ENCODE measurements around the gene MAGEA9B.
"Not testable (repeated sequence)": the region's sequence is repeated elsewhere in the genome, so short reads cannot be mapped to it uniquely, and the experiment has no call there.

The MAGEA9B gene

DNA sequence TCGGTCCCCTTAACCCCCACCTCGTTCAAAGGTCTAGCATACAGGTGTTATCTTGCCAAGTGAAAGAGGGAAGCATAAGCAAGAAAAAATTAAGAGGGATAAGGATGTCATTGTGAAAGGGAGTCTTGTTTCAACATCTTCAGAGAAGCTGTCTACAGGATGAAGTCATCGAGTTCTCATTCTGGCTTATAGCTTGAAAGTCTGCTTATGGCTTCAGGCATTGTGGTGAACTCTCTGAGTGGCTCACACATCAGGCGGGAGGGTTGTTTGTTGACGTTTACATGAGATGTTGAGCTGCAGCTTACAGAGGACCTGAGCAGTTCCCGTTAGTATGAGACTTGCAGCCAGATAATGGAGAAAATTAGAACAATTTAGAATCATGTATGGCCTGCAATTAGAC is 16.6 kb downstream of the MAGEA9B start:
- peak; percentile 37 for DNase-seq

- DNase-seq: no peak
These were observed 17.5 kb downstream of the MAGEA9B start for GRCh38 chrX:149569770-149570169.

DNA sequence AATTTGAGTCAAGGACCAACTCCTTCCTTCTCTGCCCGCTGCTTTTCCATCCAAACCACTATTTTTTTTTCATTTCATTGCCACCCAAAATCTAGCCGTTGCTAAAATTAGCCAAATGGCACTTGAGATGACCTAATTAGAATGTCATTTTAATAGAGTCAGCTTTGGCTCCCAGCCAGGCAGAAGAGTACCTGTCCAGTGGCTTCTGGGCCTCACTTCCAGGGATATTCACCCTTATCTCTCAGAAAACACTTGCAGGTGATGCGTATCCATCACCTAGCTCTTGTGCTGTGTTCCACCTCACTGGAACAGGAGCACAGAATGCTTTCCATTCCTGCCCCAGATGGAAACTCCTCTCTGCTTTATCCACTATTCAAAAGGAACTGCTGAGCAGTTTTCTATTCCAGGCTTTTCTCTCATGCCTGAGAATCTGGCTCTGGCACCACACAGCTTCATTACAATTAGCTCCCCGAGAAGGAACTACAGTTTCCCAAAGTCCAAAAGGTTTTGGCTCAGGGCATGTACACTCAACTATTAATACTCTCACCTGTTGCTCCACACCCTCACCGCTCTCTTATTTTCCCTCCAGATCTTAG is 18.5 kb downstream of the MAGEA9B start:
- DNase-seq: no peak

DNA sequence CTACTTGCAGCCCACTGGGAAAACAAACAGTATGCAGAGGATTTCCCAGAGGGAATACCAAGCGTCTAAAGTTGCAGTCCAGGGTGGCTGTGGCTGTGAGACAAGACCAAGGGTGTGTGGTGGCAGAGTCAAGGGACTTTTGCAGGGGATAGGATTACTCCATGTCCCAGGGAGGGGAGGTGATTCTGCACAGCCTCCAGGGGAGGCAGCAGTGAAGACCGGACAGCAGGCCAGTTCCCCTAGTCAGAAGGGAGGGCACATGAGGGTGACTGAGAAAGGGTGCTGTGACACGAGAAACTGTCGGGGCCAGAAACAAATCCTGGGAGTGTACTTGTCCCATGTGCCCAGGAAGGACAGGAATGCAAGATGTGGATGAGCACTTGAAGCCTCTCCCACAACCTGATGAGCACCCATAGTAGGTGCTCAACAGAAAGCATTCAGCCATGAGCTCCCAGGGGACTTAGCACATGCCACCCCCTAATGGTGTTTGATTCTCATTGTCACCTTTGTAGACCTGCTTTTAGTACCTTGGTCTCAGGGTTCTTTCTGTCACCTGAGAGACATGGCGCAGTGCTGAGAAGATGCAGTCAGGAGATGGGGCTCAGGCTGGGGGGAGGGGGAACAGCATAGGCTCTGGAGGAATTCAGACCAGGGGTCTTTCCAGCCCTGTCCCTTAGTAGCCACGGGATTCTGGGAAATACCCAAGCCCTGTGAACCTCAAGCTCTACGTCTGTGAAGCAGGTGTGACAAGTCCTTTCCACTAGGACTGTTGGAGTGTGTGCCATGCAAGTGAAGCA is 19.4 kb downstream of the MAGEA9B start:
- no peak for DNase-seq

- DNase-seq: no peak
These were observed 23.9 kb downstream of the MAGEA9B start for GRCh38 chrX:149563359-149563758.

DNA sequence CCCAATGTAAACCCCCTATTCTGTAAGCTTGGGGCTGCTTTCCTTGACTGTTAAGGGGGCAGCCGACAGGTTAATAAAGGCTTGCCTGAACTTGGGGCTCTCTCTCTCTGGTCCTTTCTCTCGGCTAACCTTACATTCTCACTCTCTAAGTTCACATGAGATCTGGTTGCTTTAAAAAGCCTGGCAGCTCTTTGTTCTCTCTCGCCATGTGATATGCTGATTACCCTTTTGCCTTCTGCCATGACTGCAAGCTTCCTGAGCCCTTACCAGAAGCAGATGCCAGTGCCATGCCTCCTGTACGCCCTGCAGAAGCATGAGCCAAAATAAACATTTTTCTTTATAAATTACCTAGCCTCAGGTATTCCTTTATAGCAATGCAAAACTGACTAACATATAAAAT is 32.0 kb downstream of the MAGEA9B start:
- not testable (repeated sequence) for DNase-seq

GRCh38 chrX:149551939-149552248 is 35.4 kb downstream of the MAGEA9B start:
- not testable (repeated sequence) for DNase-seq

DNA sequence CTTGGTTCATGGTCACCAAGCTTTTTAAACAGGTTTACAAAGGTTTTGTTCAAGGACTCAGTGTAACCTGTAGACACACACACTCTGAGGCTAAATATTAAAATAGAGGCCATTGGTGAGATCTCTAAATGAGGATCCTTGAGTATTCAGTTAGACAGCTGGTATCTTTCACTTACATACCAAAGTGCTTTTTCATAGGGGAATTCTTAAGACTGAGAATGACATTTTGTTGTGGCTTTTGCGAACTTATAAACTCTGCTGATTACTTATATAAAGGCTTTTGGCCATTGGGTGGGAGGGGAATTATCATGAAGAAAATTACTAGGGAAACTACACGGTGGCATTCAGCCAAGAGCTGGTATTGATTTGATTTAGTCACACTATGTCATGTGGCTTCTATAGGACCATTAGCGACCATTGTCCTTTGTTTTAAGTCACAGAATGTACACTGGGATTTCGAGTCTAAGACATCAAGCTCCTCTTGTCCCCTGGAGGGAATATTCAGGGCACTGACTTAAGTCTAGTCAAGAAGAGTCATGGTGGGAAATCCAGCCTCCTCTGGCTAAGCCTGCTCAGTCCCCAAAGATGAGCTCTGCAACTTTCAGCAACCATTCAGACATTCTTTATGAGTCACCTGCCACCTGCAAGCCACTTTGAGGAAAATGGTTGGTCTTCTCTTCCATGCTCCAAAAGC is 35.9 kb downstream of the MAGEA9B start:
- DNase-seq: not testable (repeated sequence)

- not testable (repeated sequence) for DNase-seq
These were observed 36.8 kb downstream of the MAGEA9B start for GRCh38 chrX:149550454-149550853.

DNA sequence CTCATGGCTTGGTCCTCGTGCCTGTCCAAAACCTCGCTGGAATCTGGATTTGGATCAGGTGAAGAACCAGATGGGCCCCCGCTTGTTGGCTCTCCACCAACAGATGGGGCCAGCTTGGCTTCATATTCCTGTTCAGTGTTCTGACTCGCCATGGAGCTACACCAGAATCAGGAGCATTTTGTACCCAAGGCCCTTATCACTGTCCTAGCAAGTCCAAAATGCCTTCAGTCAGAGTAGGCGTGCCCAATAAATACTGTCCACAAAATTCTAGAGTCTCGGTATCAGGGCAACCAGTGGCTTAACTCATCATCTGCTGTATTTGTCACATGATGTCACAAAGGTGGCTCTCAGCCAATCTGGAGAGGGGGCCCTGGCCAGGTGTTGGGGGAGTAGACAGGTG is 37.6 kb downstream of the MAGEA9B start, which contains the start of gene HSFX3:
Gene HSFX3, minus strand, starts transcription at position 224 of the 400 bp plus-strand sequence. Its CDS starts 72 bp downstream, at position 152.
- DNase-seq: not testable (repeated sequence)

DNA sequence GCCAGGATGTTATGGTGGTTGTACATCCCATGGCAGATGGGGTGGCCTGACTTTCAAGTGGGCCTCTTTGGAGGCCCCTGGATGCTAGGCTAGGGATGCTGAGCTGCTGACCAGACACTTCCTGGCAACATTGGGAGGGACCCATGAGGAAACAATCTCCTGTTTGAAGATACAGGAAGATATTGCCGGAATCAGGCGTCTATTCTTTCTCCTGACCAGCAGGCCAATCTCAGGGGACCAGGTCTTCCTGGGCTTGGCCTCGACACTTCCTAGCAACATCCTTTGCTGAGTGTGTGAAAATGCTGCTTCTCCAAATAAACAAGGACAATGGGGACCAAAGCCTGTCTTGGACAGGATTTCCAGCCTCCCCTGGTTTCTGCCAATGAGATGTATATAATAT is 39.5 kb downstream of the MAGEA9B start:
- not testable (repeated sequence) for DNase-seq

- DNase-seq: not testable (repeated sequence)
These were observed 40.3 kb downstream of the MAGEA9B start for GRCh38 chrX:149546962-149547361.

DNA sequence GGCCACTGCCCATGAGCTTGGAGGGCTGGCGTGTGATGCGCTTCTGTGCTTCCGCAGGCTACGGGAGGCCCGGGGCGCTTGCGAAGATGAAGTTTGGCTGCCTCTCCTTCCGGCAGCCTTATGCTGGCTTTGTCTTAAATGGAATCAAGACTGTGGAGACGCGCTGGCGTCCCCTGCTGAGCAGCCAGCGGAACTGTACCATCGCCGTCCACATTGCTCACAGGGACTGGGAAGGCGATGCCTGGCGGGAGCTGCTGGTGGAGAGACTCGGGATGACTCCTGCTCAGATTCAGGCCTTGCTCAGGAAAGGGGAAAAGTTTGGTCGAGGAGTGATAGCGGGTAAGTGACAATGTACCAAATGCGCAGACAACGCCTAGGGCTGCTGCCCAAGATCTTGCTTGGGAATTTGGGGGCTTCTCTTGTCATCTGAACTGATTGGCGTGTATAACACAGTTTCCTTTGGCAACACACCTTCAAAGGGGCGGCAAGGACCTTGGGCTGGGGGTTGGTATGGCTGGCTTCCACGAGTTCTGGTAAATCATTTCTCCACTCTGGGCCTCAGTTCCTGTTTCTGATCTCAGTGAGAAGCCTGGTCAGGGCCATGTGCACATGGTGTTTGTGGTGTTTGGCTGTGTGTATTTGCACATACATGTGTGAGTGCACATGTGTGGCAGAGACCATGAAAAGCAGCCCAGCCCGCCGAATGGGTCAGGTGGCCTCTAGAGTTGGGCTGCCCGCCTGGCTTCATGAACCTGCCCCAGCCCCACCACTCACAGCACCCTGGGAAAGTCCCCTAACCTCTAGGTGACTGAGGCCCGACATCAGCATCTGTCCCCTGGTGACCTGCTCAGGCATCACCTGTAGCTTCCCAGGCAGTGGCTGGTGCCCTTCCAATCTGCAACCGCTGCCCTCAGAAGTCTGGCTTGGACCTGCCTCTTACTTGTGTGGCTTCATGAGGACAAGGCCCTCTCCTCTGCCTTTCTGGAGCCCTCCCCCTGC is 41.4 kb downstream of the MAGEA9B start:
- DNase-seq: peak; percentile 24

- no peak for DNase-seq
These were observed 45.7 kb downstream of the MAGEA9B start for GRCh38 chrX:149541521-149542047.

DNA sequence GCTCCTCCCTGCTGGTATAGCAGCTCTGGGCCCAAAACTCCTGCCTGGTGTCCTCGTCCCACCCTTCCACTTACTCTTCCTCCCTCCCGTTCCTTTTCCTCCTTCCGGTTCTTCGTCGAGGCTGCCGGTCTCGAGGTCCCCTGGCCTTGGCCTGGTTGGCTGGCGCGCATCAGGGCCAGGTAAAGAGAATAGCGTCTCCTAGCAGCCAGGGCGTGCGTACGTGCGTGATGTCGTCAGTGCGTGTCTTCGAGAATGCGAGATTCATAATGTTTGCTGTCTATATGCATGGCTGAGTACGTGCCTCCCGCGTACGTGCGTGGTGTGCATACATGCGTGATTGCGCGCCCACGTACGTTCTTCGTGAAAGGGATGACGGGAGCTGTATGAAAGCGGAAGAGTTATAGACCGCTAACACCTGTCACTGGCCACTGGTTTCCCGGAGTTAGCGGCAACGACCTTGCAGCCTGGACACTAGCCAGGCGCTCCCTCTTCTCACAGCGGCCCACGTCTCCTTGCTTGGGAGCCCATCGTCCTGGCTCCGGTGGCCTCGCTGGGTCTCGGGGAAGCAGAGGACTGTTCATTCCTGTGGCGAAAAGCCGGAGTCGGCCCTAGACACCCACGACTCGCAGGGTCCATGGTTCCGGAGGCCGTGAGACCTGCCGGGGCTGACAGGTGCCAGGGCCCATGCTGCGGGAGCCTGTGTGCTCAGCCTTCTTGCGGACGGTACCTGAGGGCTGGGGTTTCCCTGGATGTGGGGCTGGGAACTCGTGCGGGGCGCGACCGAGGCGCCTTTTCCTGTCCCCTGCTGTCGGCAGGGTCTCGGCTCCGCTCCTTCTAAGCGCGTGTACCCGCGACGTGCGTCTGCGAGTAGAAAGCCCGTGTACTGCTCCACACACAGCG is 46.4 kb downstream of the MAGEA9B start, which contains the start of gene EOLA1:
Gene EOLA1, plus strand, starts transcription at position 392 of the 900 bp plus-strand sequence. CDS start 4,619 bp downstream, outside the sequence.
- peak; percentile 94 for DNase-seq

DNA sequence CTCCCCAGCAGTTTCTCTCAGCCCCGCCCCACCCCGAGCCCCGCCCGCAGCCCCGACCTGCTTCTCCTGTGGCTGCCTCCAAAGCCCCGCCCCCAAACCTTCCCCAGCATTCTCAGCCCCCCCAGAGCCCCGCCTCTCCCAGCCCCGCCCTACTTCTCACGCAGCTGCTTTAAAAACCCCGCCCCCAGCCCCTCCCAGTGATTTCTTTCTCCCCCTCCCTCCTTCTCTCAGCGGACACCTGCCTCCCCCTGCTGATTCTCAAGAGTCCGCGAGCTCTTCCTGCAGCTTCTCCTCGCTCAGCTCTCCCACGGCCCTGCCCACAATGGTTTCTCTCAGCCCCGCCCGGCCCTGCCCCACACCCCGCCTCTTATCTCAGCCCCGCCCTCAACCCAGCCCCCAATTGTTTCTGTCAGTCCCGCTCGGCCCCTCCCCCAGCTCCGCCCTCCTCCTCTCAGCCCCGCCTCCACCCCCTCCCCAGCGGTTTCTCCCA is 47.1 kb downstream of the MAGEA9B start:
- DNase-seq: peak; percentile 85

GRCh38 chrX:149539283-149540130 is 47.8 kb downstream of the MAGEA9B start:
- peak; percentile 94 for DNase-seq

DNA sequence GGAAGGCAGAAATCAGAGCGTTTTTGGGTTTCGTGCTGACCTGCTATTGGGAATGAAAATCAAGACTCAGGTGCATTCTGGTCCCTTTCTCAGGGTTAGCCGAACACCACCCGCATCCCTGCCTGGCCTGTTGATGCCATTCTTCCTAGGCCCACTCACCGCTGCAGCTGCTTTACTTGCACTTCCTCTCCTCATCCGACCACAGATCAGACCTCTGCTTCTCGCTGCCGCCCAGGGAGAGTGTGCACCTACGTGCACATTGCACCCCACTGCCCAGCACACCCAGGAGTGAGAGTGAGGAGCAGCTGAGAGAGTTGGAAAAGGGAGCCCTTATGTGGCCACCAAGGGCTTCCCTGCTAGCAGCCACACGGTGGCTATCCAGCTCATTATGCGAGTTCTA is 49.8 kb downstream of the MAGEA9B start:
- not testable (repeated sequence) for DNase-seq

- DNase-seq: not testable (repeated sequence)
These were observed 52.2 kb downstream of the MAGEA9B start for GRCh38 chrX:149534926-149535602.
